ENCODE measurements around the gene FXYD7.

FXYD7 gene

GRCh38 chr19:35135389-35135909 lies 7.6 kb upstream of the FXYD7 start (continued):
- TF ChIP-seq KLF17 (tag by site-specific recombination; IDR thresholded peaks at IDR 0.05), result peak; percentile 91; the same call in 1 of the 2 replicates
- peak; percentile 39; the same call in 1 of the 2 replicates for TF ChIP-seq ZSCAN16 (tag by site-specific recombination; IDR thresholded peaks at IDR 0.05)
- TF ChIP-seq ZNF623 (tag by site-specific recombination; IDR thresholded peaks at IDR 0.05), result no peak
- TF ChIP-seq ELK4 (IDR thresholded peaks at IDR 0.05; ENCODE audit: borderline replicate concordance, low read depth, low read length), result no peak
- no peak for TF ChIP-seq ZNF302 (tag by site-specific recombination; IDR thresholded peaks at IDR 0.05; ENCODE audit: low read depth)
- no peak for TF ChIP-seq ZNF19 (tag by site-specific recombination; IDR thresholded peaks at IDR 0.05; ENCODE audit: low read depth)
- TF ChIP-seq ZNF2 (tag by site-specific recombination; IDR thresholded peaks at IDR 0.05), result peak; percentile 99
- TF ChIP-seq ZSCAN5A (tag by site-specific recombination; IDR thresholded peaks at IDR 0.05), result no peak
- TF ChIP-seq ZNF169 (tag by site-specific recombination; IDR thresholded peaks at IDR 0.05), result 0 out of 2 replicates have a peak, but pooled peaks have one; percentile 5
- no peak for TF ChIP-seq ZNF23 (tag by site-specific recombination; IDR thresholded peaks at IDR 0.05; ENCODE audit: borderline replicate concordance)
- 0 out of 2 replicates have a peak, but pooled peaks have one; percentile 10 for TF ChIP-seq ZNF785 (tag by site-specific recombination; IDR thresholded peaks at IDR 0.05)
- TF ChIP-seq ZNF391 (tag by site-specific recombination; IDR thresholded peaks at IDR 0.05; ENCODE audit: borderline replicate concordance, low read depth), result peak; percentile 76; the same call in 1 of the 2 replicates
- TF ChIP-seq PRDM10 (tag by site-specific recombination; IDR thresholded peaks at IDR 0.05), result peak; percentile 63
- TF ChIP-seq GLIS2 (tag by site-specific recombination; IDR thresholded peaks at IDR 0.05), result peak; percentile 89
- TF ChIP-seq ZBTB48 (tag by site-specific recombination; IDR thresholded peaks at IDR 0.05), result peak; percentile 86
- peak; percentile 17; the same call in 1 of the 2 replicates for TF ChIP-seq EGR2 (tag by site-specific recombination; IDR thresholded peaks at IDR 0.05; ENCODE audit: low read depth)
- TF ChIP-seq ZBTB44 (tag by site-specific recombination; IDR thresholded peaks at IDR 0.05), result no peak

GRCh38 chr19:35136231-35136630 lies 6.8 kb upstream of the FXYD7 start:
- no peak overlapping the region for H3K4me3 ChIP-seq (ENCODE audit: low read depth, low read length)
- no peaks in the 10 kb centered on the region; a peak in 1 of 3 replicates for H3K36me3 ChIP-seq (ENCODE audit: control insufficient read depth in 2 of 2, insufficient read depth in 1 of 2, low read length in 2 of 2)
- H3K27ac ChIP-seq (ENCODE audit: extremely low read depth, low read depth, low read length), result no peak overlapping the region
- CTCF ChIA-PET, result interaction anchor here (0.5 to 5.5 kb wide), 50 partner anchors 9 to 1100 kb away, joined by 3 to 108 read pairs (median 5); partner anchors contain the start of genes FXYD3, FXYD5 and ZNF181
- H3K9me3 ChIP-seq (ENCODE audit: control insufficient read depth, insufficient read depth, low read depth, low read length), result no peaks in the 10 kb centered on the region
- H3K4me1 ChIP-seq (ENCODE audit: control insufficient read depth, insufficient read depth, low read length), result peaks cover 7% of the 10 kb centered on the region
- POLR2A ChIA-PET, result interaction anchor here (1.3 kb wide), 1 partner anchor 18 kb away, joined by 4 read pairs; the partner anchor contains the start of gene FXYD5
- no peak for TF ChIP-seq PRDM2 (tag by site-specific recombination; IDR thresholded peaks at IDR 0.05; ENCODE audit: borderline replicate concordance)
- TF ChIP-seq ZIC2 (tag by site-specific recombination; IDR thresholded peaks at IDR 0.05), result no peak
- TF ChIP-seq ZNF777 (tag by site-specific recombination; IDR thresholded peaks at IDR 0.05; ENCODE audit: borderline replicate concordance), result 0 out of 2 replicates have a peak, but pooled peaks have one; percentile 19
- TF ChIP-seq ZNF302 (tag by site-specific recombination; IDR thresholded peaks at IDR 0.05; ENCODE audit: low read depth), result no peak
- no peak for TF ChIP-seq ZNF701 (tag by site-specific recombination; IDR thresholded peaks at IDR 0.05)
